GM12878 (cell line): ENCODE data around the gene KRR1. TPM values are rescaled to one million over a fixed set of nuclear protein-coding genes. Genes with fewer than 3 reads are reported as not detected.

Source experiments
- ATAC-seq: fragments of 200-7000 bp; cut with Tn5 transposase; 3 replicates; pipeline ENCODE4 v1.9.1; 2020; ENCODE audit warnings: mild to moderate bottlenecking, moderate library complexity
- BruUV-seq: library from RNA; stranded (reverse); fragments of 400-500 nt; replicated peaks from 2 replicates; lab custom pipeline; 2021; lab: Mats Ljungman, UMichigan
- CTCF ChIA-PET: fragments of 300-600 bp; sonication (Branson Sonifier 250); formaldehyde crosslinking; extraction: SDS; loops from one replicate; lab custom pipeline; 2021; ENCODE audit warnings: inconsistent platforms; lab: Yijun Ruan, JAX
- POLR2A ChIA-PET: fragments of 350-600 bp; formaldehyde crosslinking; extraction: SDS; loops from one replicate; lab custom pipeline; 2021; ENCODE audit warnings: inconsistent platforms; lab: Charles Lee
- RAD21 ChIA-PET: fragments of 300-600 bp; sonication (Branson Sonifier 250); formaldehyde crosslinking; loops from one replicate; lab custom pipeline; 2023; ENCODE audit warnings: antibody characterized with exemption; ENCODE audit not compliant: unreplicated experiment; lab: Charles Lee
- SMC1A ChIA-PET: fragments of 300-600 bp; sonication (Branson Sonifier 250); formaldehyde crosslinking; loops from one replicate; lab custom pipeline; 2023; ENCODE audit not compliant: unreplicated experiment, uncharacterized antibody; lab: Charles Lee
- DNase-seq: peaks from one replicate; pipeline ENCODE4 v3.0.0-alpha.2; 2011; ENCODE audit warnings: low read depth, low spot score
- FAIRE-seq: peaks from 3 replicates; lab custom pipeline; 2011; peaks lifted over from hg19 to GRCh38; lab: Jason Lieb, UNC
- H2AFZ ChIP-seq: 2 replicates; pipeline ENCODE4 v1.6.0; 2011; ENCODE audit warnings: low read depth, low read length, control low read depth; ENCODE audit not compliant: control insufficient read depth
- H3K27ac ChIP-seq: 2 replicates; pipeline ENCODE4 v1.5.1; 2011; ENCODE audit warnings: control low read depth; ENCODE audit not compliant: control insufficient read depth, insufficient read depth
- H3K27me3 ChIP-seq, 2 experiments: replicated peaks in 1 of 2; 2 replicates each; pipeline versions ENCODE4 v1.6.0 to v1.6.1; 2011; ENCODE audit warnings: low read length in 1 of 2; ENCODE audit not compliant: control insufficient read depth in 2 of 2, insufficient read depth in 2 of 2
- H3K36me3 ChIP-seq, 2 experiments: 2 replicates each; pipeline ENCODE4 v1.5.1; 2011; ENCODE audit warnings: low read length in 1 of 2; ENCODE audit not compliant: control insufficient read depth in 2 of 2, insufficient read depth in 2 of 2
- H3K4me1 ChIP-seq: 2 replicates; pipeline ENCODE4 v1.6.1; 2011; ENCODE audit warnings: mild to moderate bottlenecking, low read length, moderate library complexity, mixed read lengths; ENCODE audit not compliant: control insufficient read depth, insufficient read depth
- H3K4me2 ChIP-seq: 2 replicates; pipeline ENCODE4 v1.6.0; 2011; ENCODE audit warnings: control low read depth; ENCODE audit not compliant: control insufficient read depth, insufficient read depth
- H3K4me3 ChIP-seq: fragments of 200-600 bp; sonication (generic); 2 replicates; pipeline ENCODE4 v1.5.1; 2016
- H3K79me2 ChIP-seq: 2 replicates; pipeline ENCODE4 v1.6.0; 2011; ENCODE audit warnings: low read length; ENCODE audit not compliant: control insufficient read depth, insufficient read depth
- H3K9ac ChIP-seq: 2 replicates; pipeline ENCODE4 v1.8.0; 2011; ENCODE audit warnings: low read length, control low read depth, mixed read lengths; ENCODE audit not compliant: control insufficient read depth, insufficient read depth
- H3K9me3 ChIP-seq: replicated peaks from 3 replicates; pipeline ENCODE4 v1.5.1; 2011; ENCODE audit warnings: mild to moderate bottlenecking, low read length; ENCODE audit not compliant: control insufficient read depth, insufficient read depth
- H4K20me1 ChIP-seq: 2 replicates; pipeline ENCODE4 v1.6.0; 2011; ENCODE audit not compliant: control insufficient read depth, insufficient read depth
- BHLHE40 ChIP-seq, 2 experiments: fragments of 450-650 bp in 1 of 2; IDR thresholded peaks; 2 replicates each; pipeline ENCODE4 v1.6.1; 2011 to 2017; ENCODE audit warnings: low read depth in 2 of 2, borderline replicate concordance in 1 of 2, improper control_type of control experiment in 1 of 2, low read length in 1 of 2, mild to moderate bottlenecking in 1 of 2
- CREB1 ChIP-seq: IDR thresholded peaks from 2 replicates; pipeline ENCODE4 v1.6.1; 2012; ENCODE audit warnings: low read depth, mild to moderate bottlenecking, inconsistent platforms
- EP300 ChIP-seq, 2 experiments: fragments of 150-350 bp in 1 of 2; IDR thresholded peaks; 2 replicates each; pipeline ENCODE4 v1.6.1; 2011 to 2012; ENCODE audit warnings: low read depth in 2 of 2, low read length in 2 of 2, borderline replicate concordance in 1 of 2, improper control_type of control experiment in 1 of 2, inconsistent platforms in 1 of 2; ENCODE audit not compliant: control insufficient read depth in 1 of 2
- HDAC6 ChIP-seq: fragments of 200-600 bp; sonication (generic); IDR thresholded peaks from one replicate; pipeline ENCODE4 v1.8.0; 2017; ENCODE audit warnings: antibody characterized with exemption; ENCODE audit not compliant: unreplicated experiment
- KLF5 ChIP-seq: fragments of 450-650 bp; IDR thresholded peaks from 2 replicates; pipeline ENCODE4 v1.6.1; 2014; ENCODE audit warnings: mild to moderate bottlenecking; ENCODE audit not compliant: partially characterized antibody
- LARP7 ChIP-seq: fragments of 450-650 bp; IDR thresholded peaks from 2 replicates; pipeline ENCODE4 v1.6.1; 2017; ENCODE audit warnings: mild to moderate bottlenecking
- NFYA ChIP-seq: IDR thresholded peaks from 2 replicates; pipeline ENCODE4 v1.6.1; 2011; ENCODE audit warnings: low read depth, mild to moderate bottlenecking, low read length, improper control_type of control experiment, borderline replicate concordance
- NR2C1 ChIP-seq: fragments of 450-650 bp; IDR thresholded peaks from 2 replicates; pipeline ENCODE4 v1.6.1; 2017; ENCODE audit warnings: antibody characterized with exemption, mild to moderate bottlenecking, moderate library complexity
- RAD51 ChIP-seq: fragments of 450-650 bp; IDR thresholded peaks from 2 replicates; pipeline ENCODE4 v1.6.1; 2016; ENCODE audit warnings: moderate library complexity, mild to moderate bottlenecking, inconsistent platforms
- RFX5 ChIP-seq: IDR thresholded peaks from 2 replicates; pipeline ENCODE4 v1.6.1; 2011; ENCODE audit warnings: low read depth, low read length, improper control_type of control experiment
- SIN3A ChIP-seq: IDR thresholded peaks from 2 replicates; pipeline ENCODE4 v1.6.1; 2012; ENCODE audit warnings: low read depth, low read length, improper control_type of control experiment
- SMARCA5 ChIP-seq: fragments of 450-650 bp; IDR thresholded peaks from 2 replicates; pipeline ENCODE4 v1.6.1; 2017; ENCODE audit warnings: mild to moderate bottlenecking
- SP1 ChIP-seq: IDR thresholded peaks from one replicate; pipeline ENCODE4 v1.6.1; 2011; ENCODE audit warnings: low read depth, low read length
- TCF3 ChIP-seq: IDR thresholded peaks from 2 replicates; pipeline ENCODE4 v1.6.1; 2012; ENCODE audit warnings: low read depth, mild to moderate bottlenecking, low read length, borderline replicate concordance; ENCODE audit not compliant: insufficient read depth
- WGBS: methylation state at CpG from one replicate; pipeline ENCODE4 v1.1.6; 2016; ENCODE audit warnings: low lambda C conversion rate; ENCODE audit not compliant: insufficient replicate concordance, insufficient coverage; ENCODE audit errors: missing lambda C conversion rate; 5-methylcytosine and 5-hydroxymethylcytosine counted together
- in situ Hi-C: fragments of 300-500 bp; cut with MboI; formaldehyde crosslinking; loops from 9 replicates; pipeline ENCODE4 v1.14.3; 2018; ENCODE audit warnings: mixed read lengths
- intact Hi-C: fragments of 100-400 bp; cut with micrococcal nuclease; formaldehyde crosslinking; loops from one replicate; pipeline ENCODE4 v1.14.2; 2022; ENCODE audit not compliant: unreplicated experiment
- polyA plus RNA-seq, 11 experiments: library from polyadenylated mRNA; depleted of rRNA in 4 of 11; unstranded in 6 of 11; stranded (reverse) in 5 of 11; fragments of >200 nt; fragmentation: Nextera tagmentation in 4 of 11; fragmentation: Illumina TruSeq in 1 of 11; extraction: Ambion mirVana in 4 of 11; extraction: Trizol in 1 of 11; gene quantifications; 1 replicate in 1 of 11; 2 replicates in 10 of 11; pipeline versions ENCODE4 v1.2.1 to v1.2.3, GENCODE V29; 2011 to 2016; ENCODE audit warnings: inconsistent platforms in 2 of 11, missing spikeins in 2 of 11, low read depth in 1 of 11
- total RNA-seq, 4 experiments: library from RNA; depleted of rRNA in 3 of 4; stranded (reverse); fragments of >200 nt in 3 of 4; fragmentation: Illumina TruSeq in 1 of 4; extraction: Trizol in 1 of 4; gene quantifications; 2 replicates each; pipeline versions ENCODE4 v1.2.1 to v1.2.3, GENCODE V29; 2013 to 2021
- TF ChIP-seq, protein P1 (sequence below): fragments of 450-650 bp; IDR thresholded peaks from 2 replicates; pipeline ENCODE4 v1.6.1; 2018; ENCODE audit warnings: mild to moderate bottlenecking, low read depth, moderate library complexity; ENCODE audit not compliant: partially characterized antibody
- TF ChIP-seq, protein P2 (sequence below): IDR thresholded peaks from 2 replicates; pipeline ENCODE4 v1.6.1; 2011; ENCODE audit warnings: borderline replicate concordance, low read depth, mild to moderate bottlenecking, moderate library complexity, low read length; ENCODE audit not compliant: insufficient read depth, poor library complexity, severe bottlenecking
- TF ChIP-seq, protein P3 (sequence below): fragments of 450-650 bp; IDR thresholded peaks from 2 replicates; pipeline ENCODE4 v1.6.1; 2017; ENCODE audit warnings: mild to moderate bottlenecking, moderate library complexity

KRR1 gene
- total and polyA plus RNA-seq, 10 of the 15 experiments (the other 5 are each of a cell fraction or from before 2014, with no cell fraction given) = 29.6 to 103 (median 75.3) TPM

DNA sequence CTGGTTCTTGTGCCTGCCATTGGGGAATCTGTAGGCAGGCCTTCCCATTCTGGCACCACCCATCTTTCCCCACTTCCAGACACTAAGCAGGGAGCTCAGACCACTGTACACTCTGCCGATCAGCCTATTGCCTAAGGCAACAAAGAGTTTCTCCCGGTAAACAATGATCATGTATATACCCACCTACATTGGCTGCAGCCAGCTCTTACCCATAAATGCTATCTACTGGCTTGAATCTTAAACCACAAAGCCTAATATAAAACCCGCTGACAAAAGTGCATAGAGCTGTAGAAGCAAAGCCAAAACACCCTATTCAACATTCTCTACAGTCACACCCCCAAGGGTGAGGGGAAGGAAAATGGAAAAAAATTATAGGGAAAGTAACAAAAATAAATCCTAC is 51.7 kb downstream of the KRR1 start:
- no peaks in the 10 kb centered on the region for H3K79me2 ChIP-seq
- H3K9ac ChIP-seq = no peak overlapping the region
- intact Hi-C loops = no loop called here
- in situ Hi-C loops = no loop called here
- ChIA-PET POLR2A (no interaction called here), RAD21 (no interaction called here), CTCF (interaction anchor here (1.3 to 1.4 kb wide), 2 partner anchors 10 to 25 kb away, joined by 3 read pairs; no protein-coding TSS in a partner anchor), SMC1A (interaction anchor here (0.7 kb wide), 1 partner anchor 26 kb away, joined by 4 read pairs; no protein-coding TSS in a partner anchor)
- FAIRE-seq (no peak), DNase-seq (no peak), ATAC-seq (no peak)
- H3K27me3 ChIP-seq = no peaks in the 10 kb centered on the region; a peak in 1 of 4 replicates
- H4K20me1 ChIP-seq = no peaks in the 10 kb centered on the region
- H3K27ac ChIP-seq = no peak overlapping the region
- no peak overlapping the region for H3K4me3 ChIP-seq
- no peak overlapping the region for H2AFZ ChIP-seq
- H3K9me3 ChIP-seq = no peaks in the 10 kb centered on the region
- no peaks in the 10 kb centered on the region for H3K36me3 ChIP-seq
- WGBS = 62% methylated on average over 3 of the region's 3 CpGs
- no peaks in the 10 kb centered on the region for H3K4me1 ChIP-seq
- no peak overlapping the region for H3K4me2 ChIP-seq
- BruUV-seq = no TSS peak
- TF ChIP-seq, protein P1, sequence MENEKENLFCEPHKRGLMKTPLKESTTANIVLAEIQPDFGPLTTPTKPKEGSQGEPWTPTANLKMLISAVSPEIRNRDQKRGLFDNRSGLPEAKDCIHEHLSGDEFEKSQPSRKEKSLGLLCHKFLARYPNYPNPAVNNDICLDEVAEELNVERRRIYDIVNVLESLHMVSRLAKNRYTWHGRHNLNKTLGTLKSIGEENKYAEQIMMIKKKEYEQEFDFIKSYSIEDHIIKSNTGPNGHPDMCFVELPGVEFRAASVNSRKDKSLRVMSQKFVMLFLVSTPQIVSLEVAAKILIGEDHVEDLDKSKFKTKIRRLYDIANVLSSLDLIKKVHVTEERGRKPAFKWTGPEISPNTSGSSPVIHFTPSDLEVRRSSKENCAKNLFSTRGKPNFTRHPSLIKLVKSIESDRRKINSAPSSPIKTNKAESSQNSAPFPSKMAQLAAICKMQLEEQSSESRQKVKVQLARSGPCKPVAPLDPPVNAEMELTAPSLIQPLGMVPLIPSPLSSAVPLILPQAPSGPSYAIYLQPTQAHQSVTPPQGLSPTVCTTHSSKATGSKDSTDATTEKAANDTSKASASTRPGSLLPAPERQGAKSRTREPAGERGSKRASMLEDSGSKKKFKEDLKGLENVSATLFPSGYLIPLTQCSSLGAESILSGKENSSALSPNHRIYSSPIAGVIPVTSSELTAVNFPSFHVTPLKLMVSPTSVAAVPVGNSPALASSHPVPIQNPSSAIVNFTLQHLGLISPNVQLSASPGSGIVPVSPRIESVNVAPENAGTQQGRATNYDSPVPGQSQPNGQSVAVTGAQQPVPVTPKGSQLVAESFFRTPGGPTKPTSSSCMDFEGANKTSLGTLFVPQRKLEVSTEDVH = no peak
- TF ChIP-seq KLF5 = no peak
- no peak for TF ChIP-seq NR2C1
- no peak for TF ChIP-seq BHLHE40 (IDR thresholded peaks at IDR 0.05; ENCODE audit: borderline replicate concordance in 1 of 2, low read depth in 2 of 2, low read length in 1 of 2)
- TF ChIP-seq EP300 (IDR thresholded peaks at IDR 0.05; ENCODE audit: borderline replicate concordance in 1 of 2, control insufficient read depth in 1 of 2, low read depth in 2 of 2, low read length in 2 of 2) = no peak
- TF ChIP-seq, protein P2, sequence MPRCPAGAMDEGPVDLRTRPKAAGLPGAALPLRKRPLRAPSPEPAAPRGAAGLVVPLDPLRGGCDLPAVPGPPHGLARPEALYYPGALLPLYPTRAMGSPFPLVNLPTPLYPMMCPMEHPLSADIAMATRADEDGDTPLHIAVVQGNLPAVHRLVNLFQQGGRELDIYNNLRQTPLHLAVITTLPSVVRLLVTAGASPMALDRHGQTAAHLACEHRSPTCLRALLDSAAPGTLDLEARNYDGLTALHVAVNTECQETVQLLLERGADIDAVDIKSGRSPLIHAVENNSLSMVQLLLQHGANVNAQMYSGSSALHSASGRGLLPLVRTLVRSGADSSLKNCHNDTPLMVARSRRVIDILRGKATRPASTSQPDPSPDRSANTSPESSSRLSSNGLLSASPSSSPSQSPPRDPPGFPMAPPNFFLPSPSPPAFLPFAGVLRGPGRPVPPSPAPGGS = no peak
- TF ChIP-seq HDAC6 = no peak
- TF ChIP-seq, protein P3, sequence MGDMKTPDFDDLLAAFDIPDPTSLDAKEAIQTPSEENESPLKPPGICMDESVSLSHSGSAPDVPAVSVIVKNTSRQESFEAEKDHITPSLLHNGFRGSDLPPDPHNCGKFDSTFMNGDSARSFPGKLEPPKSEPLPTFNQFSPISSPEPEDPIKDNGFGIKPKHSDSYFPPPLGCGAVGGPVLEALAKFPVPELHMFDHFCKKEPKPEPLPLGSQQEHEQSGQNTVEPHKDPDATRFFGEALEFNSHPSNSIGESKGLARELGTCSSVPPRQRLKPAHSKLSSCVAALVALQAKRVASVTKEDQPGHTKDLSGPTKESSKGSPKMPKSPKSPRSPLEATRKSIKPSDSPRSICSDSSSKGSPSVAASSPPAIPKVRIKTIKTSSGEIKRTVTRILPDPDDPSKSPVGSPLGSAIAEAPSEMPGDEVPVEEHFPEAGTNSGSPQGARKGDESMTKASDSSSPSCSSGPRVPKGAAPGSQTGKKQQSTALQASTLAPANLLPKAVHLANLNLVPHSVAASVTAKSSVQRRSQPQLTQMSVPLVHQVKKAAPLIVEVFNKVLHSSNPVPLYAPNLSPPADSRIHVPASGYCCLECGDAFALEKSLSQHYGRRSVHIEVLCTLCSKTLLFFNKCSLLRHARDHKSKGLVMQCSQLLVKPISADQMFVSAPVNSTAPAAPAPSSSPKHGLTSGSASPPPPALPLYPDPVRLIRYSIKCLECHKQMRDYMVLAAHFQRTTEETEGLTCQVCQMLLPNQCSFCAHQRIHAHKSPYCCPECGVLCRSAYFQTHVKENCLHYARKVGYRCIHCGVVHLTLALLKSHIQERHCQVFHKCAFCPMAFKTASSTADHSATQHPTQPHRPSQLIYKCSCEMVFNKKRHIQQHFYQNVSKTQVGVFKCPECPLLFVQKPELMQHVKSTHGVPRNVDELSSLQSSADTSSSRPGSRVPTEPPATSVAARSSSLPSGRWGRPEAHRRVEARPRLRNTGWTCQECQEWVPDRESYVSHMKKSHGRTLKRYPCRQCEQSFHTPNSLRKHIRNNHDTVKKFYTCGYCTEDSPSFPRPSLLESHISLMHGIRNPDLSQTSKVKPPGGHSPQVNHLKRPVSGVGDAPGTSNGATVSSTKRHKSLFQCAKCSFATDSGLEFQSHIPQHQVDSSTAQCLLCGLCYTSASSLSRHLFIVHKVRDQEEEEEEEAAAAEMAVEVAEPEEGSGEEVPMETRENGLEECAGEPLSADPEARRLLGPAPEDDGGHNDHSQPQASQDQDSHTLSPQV = no peak
- no peak for TF ChIP-seq SMARCA5
- TF ChIP-seq CREB1 = no peak
- TF ChIP-seq NFYA = no peak
- TF ChIP-seq TCF3 = no peak
- no peak for TF ChIP-seq SIN3A
- no peak for TF ChIP-seq LARP7
- no peak for TF ChIP-seq RAD51
- no peak for TF ChIP-seq SP1
- no peak for TF ChIP-seq RFX5
